HG03521 (cell line): ENCODE data around the gene FBXO36.
"Not testable (repeated sequence)": the region's sequence is repeated elsewhere in the genome, so short reads cannot be mapped to it uniquely, and the experiment has no call there.

ENCODE experiments used
- ATAC-seq: cut with Tn5 transposase; IDR thresholded peaks from one replicate; pipeline ENCODE4 v1.9.1; 2021; ENCODE audit warnings: mild to moderate bottlenecking, moderate library complexity; ENCODE audit not compliant: unreplicated experiment

FBXO36 gene

DNA sequence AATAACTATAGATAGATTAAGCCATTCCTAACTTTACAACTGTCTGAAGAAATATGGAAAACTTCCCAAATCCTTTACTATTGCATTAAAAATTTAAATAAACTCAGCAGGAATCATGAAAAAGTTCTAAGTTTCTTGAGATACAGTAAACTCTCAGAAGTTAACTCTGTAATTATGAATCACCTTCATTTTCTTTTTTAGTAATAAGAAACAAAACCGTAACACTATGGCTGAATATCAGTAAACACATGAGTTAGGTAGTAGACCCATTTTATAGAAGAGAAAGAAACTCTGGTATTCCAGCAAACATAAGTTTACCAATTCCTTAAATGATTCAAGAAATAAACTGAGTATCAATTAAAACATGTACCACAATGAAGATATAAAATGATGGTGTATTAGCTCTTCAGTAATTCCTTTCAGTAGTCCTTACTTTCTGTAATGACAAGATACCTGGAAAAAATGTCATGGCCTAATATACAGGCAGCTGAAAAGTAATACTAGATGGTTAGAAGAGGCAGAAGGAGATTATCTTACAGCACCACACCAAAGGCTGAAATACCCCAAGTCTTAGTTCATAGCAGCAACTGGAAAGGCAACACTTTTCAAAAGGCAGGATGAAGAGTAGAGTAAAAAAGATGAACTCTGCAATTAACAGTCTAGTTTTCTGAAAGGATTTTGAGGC lies 12.0 kb upstream of the FBXO36 start:
- no peak for ATAC-seq

- ATAC-seq = no peak
These were observed 11.4 kb upstream of the FBXO36 start for GRCh38 chr2:229910832-229911412.

DNA sequence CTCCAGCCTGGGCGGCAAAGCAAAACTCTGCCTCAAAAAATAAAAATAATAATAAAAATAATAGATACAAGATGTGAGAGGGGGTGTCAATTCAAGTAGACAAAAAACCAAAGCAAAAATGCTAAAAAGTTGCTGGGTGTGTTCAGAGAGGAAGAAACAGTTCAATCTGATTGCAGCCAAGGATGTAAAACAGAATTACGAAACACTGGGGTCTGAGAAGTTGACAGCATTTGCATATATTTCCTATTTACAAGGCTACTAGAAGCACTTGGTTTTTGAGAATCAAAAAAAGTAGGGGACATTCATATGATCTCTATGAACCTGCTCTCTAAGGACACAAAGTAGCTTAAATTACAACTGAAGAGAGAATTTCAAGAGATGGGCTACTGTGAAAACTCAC lies 8.1 kb upstream of the FBXO36 start:
- ATAC-seq = no peak

DNA sequence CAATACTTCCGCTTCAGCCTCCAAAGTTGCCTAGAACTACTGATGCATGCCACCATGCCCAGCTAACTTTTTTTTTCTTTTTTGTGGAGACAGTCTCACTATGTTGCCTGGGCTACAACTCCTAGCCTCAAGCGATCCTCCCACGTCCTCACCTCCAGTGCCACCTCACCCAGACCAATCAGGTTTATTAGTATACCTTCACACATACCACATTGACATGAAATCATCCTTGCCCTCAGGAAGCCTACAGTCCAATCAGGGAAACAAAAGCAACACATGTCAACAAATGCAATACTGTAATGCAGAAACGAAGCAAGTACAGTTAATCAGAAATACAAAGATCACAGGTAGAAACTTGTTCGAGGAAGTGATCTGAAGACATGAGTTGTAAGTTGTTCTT lies 4.5 kb upstream of the FBXO36 start:
- no peak for ATAC-seq

DNA sequence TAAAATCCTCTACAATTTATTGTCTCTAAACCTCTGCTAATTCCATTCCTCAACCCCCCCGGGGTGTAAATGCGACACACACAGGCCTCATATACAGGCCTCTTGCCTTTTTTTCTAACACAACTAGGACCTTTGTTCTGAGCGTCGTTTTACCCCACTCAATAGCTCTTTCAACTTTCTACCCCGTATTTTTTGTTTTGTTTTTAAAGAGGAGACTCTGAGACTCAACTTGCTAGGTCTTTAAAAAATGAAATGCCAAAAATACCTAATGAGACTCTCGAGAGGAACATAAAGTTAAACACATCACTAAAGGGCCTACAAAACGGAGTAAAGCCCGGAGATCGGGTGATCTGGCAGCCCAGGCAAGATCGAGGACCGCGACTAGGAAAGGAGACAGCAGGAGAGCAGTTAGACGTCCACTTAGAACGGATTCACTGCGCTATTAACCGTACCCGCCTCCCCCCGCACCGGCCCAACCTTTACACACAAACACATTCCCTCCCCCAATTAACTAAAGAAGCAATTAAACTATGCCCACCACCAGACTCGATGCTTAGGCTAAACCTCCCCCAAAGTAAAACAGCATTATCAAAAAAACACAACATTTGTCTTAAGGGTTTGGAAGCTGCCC lies 2.2 kb upstream of the FBXO36 start:
- no peak for ATAC-seq

DNA sequence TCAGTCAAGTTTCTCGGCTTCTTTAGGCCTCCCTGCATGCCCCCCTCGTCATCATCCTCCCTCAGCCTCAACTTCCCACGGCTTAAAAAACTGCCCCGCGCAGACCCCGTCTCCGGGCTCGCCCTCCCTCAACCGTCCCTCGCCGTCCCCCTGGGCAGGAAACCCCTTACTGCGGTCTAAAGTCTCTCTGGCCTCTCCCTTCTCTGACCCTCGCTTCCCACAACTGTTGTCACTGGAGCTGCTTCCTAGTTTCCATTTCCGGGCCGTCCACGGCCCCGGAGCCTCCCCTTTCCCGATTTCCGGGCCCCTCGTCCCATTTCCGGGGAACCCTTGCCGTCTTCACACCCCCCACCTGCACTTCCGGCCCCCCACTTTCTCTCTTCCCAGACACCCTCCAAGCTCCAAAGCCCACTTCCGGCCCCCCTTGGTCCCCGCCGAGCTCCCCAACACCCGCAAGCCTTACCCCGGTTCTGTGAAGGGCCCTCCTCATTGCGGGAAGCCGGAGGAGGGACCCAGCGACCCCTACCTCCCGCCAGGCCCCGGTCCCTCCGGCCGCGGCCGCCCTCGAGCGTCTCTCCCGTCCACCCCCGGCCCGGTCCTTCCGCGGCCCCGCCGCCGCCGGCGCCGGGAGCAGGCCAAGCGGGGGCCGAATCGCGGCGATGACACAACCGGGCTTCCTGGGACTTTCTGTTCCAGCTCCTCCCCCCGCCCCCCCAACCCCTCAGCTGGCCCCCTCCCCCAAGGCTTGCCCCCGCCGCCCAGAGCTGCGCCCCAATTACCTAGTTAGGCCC lies 1.0 kb upstream of the FBXO36 start:
- peak; percentile 19 for ATAC-seq

DNA sequence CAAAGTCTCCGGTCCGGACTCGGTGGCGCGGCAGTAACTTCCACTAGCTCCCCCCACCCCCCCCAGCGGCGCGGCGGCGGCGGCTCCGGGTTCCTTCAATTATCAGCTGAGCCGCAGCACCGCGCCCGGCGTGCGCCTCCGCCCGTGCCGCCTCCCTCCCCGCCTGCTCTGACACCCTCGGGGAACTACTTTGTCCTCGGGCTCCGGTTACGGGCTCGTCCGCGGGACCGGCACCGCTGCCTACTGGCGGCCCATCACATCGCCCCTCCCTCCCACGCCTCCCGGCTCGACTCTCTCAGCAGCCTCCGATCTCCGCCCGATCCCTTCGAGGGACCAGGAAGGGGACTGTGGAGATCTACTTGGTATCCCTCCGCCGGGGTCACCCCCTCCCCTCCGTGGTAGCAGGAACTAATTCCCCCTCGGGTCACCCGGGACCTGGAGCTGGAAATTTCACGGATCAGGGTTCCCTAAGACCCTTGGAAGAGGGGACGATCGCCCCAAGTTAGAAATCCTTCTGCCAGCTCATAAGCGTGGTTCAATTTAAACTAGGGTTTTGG lies 333 bp upstream of the FBXO36 start, which contains the start of gene TRIP12:
TRIP12 (minus strand) TSS at position 118 of the 557 bp plus-strand sequence. CDS start 41,930 bp downstream, outside the sequence.
- ATAC-seq = peak; percentile 68

- ATAC-seq = not testable (repeated sequence)
These were observed 2.2 kb downstream of the FBXO36 start for GRCh38 chr2:229924541-229924940.

GRCh38 chr2:229925201-229925600 lies 2.9 kb downstream of the FBXO36 start:
- no peak for ATAC-seq

DNA sequence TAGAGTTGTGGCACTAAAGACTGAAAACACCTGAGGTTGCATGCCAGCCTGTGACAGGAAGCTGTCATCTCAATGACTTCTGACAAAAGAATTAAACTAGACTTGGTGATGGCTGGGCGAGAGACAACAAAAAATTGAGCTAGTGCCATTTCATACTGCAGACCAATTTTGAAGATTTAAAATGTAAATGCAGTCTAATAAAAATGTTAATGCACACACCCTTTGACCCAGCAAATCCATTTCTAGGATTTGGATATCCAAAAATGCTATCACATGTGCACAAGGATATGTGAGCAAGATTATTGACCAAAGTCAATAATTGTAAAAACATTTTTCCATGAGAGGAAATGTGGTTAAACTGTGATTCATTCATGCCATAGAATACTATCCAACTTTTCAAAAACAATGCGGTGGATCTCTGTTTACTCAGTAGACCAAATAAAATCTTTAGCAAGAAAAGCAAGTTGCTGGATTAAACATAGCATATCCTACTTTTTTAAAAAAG lies 5.6 kb downstream of the FBXO36 start:
- no peak for ATAC-seq

GRCh38 chr2:229930656-229931055 lies 8.4 kb downstream of the FBXO36 start:
- no peak for ATAC-seq

DNA sequence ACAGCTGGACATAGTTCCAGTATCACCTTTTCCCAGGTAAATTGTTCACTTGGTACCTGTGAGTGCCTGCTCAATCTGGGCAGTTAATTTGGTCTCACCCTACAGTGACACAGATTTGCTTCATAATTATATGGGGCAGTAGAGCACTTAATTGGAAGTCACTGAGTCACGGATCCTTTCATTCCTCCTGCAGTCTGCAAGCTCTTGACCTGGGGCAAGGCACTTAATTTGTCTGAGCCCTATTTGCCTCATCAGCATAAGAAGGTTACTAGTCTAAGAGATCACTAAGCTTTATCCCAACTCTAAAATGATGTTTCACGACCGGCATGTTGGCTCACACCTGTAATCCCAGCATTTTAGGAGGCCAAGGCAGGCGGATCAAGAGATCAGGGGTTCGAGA lies 8.9 kb downstream of the FBXO36 start:
- no peak for ATAC-seq

DNA sequence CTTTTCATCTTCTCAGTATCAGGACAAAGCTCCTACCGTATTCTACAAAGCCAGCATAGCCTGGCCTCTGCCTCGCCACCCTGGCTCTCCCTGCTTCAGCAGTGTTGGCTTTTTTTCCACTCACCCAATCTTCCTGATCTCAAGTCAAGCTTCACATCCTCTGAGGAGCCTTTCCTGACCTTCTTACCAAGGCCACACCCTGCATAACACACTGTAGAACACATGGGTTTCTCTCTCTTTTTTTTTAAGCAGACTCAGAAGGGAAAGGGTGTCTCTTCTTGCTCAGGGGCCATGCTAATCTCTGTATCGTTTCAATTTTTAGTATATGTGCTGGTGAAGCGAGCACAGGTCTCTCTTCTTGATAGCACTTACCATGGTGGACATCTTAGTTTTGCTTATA lies 15.2 kb downstream of the FBXO36 start:
- ATAC-seq = no peak

DNA sequence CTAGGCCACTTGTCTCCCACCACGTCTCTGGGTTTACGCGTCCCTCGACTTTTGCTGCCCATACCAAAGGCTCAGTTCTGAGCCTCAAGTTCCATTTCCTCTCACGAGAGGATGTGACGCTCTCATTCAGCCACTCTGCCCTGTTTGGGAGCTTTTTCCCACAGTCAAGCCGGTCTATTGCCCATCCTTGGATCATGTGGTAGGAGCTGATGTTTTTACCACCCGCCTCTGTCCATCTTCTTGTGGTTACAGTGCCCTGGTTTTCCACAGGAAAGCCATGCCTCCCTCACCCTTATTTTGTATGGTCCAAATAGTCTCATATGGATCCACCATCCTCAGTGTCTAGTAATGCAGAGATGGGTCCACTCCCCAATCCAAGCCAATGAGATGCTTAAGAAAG lies 20.4 kb downstream of the FBXO36 start:
- no peak for ATAC-seq

- no peak for ATAC-seq
These were observed 20.9 kb downstream of the FBXO36 start for GRCh38 chr2:229943171-229943570.

GRCh38 chr2:229943770-229944449 lies 21.6 kb downstream of the FBXO36 start:
- no peak for ATAC-seq

- ATAC-seq = no peak
These were observed 23.7 kb downstream of the FBXO36 start for GRCh38 chr2:229945975-229946374.

DNA sequence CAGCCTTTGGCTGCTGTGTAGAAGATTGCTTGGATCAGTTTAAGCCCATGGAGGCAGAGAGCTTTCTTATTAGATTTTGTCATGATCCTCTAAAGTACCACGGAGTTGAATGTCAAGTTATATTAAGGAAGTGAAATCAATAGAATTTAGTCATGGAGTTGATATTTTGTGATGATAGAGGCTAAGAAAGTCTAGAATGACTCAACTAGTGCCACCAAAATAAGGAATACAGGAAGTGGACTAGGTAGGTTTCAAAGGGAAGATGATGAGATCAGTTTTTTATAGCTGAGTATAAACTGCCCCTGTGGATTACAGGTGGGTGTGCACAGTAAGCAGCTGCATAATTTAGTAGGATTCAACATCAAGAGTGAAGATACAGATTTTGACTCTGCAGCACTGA lies 25.2 kb downstream of the FBXO36 start:
- ATAC-seq = no peak

- no peak for ATAC-seq
These were observed 30.0 kb downstream of the FBXO36 start for GRCh38 chr2:229952256-229952835.

GRCh38 chr2:229955663-229956062 lies 33.4 kb downstream of the FBXO36 start:
- no peak for ATAC-seq
